Fibroblast of skin of scalp (primary cell): Measurements from ENCODE around the gene ITGAL.
"Not testable (repeated sequence)": the region's sequence is repeated elsewhere in the genome, so short reads cannot be mapped to it uniquely, and the experiment has no call there.

Source experiments
- DNase-seq: peaks from one replicate; pipeline ENCODE4 v3.0.0-alpha.2; 2013

The ITGAL gene

DNA sequence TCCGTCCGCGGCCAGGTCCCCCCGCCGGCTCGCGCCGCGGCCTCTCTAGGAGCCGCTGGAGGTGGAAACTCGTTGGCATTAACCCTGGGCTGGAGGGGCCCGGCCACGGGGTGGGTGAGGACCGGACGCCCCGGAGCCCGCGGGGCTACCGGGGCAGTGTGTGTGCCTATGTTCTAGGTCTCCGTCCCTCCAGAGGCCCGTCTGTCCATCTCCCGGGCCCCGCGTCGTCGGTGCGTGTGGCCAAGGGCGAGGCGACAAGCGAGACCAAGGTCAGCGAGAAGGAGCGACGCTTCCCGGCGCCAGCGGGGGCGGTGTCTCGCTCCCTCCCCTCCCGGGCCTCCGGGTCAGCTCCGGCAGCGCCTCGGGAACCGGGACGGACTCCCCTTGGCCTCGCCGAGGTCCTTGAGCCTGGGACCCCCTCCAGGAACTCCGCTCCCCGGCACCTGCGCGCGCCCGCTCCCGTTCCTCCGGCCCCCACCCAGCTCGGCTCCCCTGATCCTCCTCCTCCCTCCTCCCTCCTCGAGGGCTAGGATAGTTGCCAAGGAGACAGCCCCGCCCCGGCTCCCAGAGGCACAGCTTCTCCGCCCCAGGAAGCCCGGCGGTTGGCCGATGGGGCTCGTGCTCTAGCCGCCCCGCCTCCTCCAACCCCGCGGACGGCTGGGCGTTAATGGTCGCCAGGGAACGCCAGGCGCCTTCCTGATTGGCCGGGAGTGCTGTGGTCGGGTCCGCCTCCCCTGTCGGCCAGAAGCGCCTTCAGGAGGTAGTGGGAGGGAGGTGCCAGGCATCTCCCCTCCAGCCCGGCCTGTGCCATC lies 54.5 kb downstream of the ITGAL start:
- DNase-seq = peak; percentile 98

DNA sequence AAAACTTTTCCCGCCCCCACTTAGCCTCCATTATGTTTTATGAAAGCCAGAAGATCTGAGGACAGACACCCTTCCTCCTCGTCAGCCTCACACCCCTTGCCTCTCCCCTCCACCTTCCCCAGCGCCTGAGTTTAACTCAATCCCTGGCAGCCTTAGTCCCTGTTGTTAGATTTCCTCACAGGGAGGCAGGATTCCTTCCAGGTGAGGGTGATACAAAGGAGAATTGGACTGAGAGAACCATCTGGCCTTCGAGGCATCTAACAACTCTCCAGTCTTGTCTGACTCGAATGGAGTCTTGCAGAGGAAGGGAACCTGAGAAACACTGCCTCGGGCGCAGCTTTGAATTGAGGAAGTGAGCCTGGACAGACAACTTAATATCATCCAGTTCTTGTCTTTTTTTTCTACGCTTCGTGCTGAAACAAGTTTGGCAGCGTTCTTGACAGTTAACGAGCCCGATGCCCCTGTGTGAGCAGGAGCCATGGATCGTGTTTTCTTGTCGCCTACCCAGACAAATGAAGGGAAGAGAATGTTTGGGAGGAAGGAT lies 55.2 kb downstream of the ITGAL start:
- DNase-seq = no peak

DNA sequence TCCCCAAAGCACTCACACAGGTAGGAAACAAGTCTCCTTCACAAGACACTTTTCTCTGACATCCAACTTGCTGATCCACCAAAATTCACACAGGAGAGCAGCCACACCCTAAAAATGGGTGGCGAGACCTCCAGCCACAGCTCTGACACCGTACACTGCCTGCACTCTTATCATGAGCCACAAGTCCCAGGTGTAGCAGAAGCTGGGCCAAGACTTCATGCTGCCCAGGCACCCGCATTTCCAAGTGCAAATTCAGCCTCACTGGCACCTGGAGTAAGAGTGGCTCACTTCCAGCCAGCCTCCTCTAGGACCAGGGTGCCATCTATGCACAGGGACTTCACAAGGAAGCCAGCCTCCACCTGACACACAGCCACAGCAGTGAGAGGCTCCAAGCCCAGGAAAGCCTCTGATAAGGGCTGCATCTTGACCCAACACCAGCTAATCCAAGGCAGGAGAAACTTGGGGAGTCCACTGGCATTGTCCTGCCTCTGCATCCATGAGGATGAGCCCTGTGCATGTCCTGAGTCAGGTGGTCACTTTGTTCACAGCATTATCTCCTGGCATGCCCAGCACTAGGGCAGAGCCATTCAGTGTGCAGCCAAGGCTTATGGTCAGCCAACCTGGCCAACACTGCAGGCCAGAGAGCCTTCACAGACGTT lies 56.4 kb downstream of the ITGAL start:
- DNase-seq = no peak

DNA sequence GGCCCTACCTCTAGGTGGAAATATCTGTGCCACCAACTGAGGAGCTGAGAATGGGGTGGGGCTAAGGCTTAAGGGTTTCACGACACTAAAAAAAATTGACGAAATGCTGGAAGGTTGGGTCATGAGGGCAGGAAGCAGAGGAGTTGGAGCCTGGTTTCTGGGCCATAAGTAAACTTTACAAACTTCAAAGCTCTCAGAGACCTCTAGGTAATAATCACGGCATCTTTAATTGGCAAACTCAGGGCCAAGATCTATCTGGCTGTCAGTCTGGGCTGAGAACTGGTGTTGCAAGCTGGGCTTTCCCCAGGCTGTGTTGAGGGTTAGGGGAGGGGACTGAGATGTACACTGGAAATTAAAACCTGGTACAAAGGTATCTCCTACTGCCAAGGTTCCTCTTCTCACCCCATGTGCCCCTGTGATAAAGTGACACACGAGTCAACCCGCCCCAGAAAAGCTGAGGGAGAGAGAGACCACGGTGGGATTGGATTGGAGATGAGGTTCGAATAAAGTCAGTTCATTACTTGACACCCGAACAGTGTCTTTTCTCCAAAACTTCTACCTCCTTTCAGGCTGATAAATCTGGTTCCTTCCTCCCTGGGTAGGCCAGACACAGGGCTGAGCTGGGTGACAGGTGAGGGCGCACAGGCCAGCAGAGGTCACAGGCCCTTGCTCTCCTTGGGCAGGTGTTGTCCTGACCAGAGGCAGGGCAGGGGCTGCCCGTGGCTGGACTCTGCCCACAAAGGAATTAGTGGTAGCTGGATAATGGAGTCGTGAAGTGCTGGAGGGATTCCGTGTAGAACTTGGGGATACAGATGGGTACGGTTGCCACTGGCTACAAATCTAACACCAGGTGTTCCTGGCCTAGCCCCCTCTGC lies 57.9 kb downstream of the ITGAL start:
- DNase-seq = no peak

DNA sequence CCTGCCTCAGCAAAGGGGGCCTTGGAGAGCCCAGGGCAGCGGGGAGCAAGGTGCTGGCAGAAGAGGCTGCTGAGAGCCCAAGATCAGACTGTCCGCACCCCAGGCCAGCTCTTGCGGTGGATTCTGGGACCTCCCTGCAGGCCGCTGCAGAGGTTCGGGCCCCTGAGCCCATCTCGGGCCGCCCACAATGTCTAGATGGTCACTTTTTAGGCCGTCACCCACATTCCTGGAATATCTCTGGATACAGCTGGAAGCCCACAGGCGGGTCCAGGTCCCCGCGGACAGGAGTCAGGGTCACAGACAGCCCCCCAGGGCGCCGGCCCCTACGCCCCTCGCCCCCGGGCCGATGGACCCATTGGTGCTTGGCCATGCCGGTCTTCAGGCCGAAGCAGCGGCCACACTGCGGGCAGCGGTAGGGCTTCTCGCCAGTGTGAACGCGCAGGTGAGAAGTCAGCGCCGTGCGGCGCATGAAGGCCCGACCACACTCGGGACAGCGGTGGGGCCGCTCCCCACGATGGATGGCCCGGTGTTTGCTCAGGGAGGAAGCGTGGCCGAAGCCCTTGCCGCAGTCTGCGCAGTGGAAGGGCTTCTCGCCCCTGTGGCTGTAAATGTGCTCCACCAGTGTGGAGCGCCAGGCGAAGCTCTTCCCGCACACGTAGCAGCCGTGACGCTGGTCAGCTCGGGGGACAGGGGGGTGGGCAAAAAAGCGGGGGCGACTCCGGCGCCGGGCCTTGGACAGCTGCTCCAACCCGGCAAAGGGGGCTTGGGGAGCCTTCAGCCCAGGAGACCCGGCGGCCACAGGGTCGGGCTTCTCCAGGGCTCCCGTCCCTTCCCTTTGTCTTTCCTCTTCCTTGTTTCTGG lies 60.0 kb downstream of the ITGAL start:
- no peak for DNase-seq

DNA sequence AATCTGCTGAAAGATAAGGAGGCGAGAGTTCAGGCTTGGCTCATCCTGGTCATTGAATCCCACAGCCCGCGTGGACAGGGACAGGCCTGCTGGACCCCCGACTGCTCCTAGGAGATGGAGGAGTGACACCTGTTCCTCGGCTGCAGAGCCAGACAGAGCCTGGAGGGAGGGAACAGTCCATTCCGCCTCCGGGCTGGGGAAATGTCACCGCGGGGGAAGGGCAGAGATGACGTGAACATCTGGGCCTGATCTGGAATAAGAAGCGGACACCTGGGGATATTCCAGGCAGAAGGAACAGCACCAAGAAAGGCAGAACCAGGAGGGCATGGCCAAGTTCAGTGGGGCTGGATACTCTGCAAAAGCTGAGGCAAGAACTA lies 60.6 kb downstream of the ITGAL start:
- DNase-seq = no peak

DNA sequence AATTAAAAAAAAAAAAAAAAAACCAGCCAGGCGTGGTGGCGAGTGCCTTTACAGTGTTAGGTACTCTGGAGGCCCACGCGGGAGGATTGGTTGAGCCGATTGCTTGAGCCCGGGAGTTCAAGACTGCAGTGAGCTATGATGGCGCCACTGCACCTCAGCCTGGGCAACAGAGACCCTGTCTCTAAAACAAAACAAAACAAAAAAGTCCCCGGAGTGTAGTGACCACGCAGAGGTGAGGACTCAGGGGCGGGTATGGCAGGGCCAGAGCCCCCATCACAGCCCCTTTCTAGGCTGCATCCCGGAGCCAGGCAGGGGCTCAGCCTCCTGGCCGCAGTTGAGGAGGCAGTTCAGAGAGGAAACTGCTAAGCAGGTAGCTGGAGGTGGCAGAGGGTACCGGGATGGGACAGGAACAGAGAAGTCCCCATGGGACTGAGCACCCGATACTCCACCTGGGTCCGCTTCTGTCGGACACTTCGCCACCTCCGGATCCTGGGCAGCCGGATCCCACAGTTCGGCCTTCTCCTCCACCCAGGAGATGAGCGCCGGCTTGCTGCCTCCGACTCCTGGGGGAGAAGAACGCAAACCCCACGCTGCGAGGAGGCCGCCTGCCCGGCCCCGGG lies 61.3 kb downstream of the ITGAL start:
- no peak for DNase-seq

DNA sequence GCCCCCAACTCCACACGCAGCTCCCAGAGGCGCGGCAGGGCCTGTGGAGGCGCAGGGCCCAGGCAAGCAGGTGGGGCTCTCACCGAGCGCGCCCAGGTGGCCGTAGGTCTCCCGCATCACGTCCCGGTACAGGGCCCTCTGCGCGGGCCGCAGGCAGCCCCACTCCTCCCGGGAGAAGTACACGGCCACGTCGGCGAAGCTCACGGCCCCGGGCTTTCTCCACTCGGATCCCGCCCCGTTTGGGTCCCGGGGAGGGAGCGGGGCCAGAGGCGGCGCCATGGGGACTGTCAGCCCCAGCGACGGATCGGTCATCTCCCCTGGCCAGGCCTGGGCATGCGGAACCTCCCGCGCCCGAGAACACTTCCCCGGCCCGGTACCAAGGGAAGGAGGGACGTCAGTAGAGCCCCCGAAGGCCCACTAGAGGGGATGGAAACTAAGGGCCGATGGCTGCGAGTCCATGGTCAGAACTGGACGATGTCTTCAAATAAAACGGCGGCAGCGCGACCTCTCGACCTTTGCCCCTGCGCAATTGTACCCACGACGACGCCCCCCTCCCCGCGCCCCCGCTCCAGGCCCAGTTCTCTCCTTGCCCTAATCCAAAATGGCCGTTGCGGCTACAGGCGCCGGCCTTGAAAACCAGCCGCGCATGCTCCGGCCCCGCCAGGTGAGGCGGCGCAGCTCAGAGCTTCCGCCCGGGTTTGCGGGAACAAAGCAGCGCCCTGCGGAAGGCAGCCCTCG lies 62.0 kb downstream of the ITGAL start, which contains the start of gene ZNF747:
ZNF747 (minus strand) TSS at position 491 of the 738 bp plus-strand sequence; CDS start at position 312, 179 bp downstream.
- DNase-seq = peak; percentile 84

DNA sequence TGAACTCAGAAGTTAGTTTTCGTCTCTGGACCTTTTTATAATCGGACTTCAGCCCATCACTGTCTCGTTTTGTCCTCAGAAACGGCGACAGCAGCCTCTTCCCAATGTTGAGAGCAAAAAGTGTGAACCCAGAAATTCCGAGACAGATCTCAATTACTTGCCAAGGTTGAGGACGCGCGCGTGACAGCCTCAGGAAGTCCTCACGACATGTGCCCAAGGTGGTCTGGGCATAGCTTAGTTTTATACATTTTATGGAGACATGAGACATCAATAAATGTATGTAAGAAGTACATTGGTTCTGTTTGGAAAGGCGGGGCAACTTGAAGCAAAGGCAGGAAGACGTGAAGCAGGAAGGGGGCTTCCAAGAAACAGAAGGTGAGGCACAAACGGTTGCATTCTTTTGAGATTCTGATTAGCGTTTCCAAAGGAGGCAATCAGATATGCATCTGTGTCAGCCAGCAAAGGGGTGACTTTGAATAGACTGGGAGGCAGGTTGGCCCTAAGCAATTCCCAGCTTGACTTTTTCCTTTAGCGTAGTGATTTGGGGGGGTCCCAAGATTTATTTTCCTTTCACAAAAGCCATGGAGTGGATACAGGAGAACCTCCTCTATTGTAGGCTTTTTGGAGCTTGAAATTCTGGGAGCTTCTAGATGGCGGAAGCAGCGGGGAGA lies 62.7 kb downstream of the ITGAL start:
- no peak for DNase-seq

DNA sequence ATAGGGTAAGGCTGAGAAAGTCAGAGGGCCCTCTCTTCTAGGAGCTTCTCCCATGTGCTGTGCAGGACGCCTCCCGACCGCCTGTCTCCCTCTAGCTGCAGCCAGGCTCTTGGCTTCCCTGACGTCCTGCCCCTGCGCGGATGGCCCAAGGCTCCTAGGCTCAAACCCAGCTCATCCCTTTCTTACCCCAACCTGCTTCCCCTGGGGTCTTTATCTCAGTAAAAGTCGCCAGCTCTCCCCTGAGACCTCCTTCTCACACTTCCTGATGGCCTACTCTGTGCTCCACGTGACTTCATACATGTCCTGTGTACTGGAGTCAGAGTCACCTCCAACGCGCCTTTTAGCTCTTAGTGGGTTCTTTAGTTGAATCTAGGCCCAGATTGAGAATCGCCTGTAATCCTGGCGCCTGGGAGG lies 63.2 kb downstream of the ITGAL start:
- peak; percentile 75 for DNase-seq

DNA sequence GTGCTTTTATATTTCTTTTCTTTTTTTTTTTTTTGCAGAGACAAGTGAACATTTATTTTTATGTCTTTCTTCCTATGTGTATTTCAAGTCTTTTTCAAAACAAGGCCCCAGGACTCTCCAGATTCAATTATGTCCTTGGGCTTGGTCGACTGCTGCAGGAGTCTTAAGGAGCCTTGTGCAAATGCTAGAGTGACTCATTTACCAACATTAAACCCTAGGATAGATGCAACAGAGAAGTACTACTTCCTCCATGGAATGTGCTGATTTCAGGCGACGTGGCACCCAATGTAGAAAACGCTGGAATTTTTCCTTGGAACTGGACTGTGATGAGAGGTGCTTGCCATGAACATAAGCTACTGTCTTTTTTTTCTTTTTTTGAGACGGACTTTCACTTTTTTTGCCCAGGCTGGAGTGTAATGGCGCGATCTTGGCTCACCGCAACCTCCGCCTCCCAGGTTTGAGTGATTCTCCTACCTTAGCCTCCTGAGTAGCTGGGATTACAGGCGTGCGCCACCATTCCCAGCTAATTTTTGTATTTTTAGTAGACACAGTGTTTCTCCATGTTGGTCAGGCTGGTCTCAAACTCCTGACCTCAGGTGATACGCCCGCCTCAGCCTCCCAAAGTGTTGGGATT lies 64.0 kb downstream of the ITGAL start:
- DNase-seq = not testable (repeated sequence)

DNA sequence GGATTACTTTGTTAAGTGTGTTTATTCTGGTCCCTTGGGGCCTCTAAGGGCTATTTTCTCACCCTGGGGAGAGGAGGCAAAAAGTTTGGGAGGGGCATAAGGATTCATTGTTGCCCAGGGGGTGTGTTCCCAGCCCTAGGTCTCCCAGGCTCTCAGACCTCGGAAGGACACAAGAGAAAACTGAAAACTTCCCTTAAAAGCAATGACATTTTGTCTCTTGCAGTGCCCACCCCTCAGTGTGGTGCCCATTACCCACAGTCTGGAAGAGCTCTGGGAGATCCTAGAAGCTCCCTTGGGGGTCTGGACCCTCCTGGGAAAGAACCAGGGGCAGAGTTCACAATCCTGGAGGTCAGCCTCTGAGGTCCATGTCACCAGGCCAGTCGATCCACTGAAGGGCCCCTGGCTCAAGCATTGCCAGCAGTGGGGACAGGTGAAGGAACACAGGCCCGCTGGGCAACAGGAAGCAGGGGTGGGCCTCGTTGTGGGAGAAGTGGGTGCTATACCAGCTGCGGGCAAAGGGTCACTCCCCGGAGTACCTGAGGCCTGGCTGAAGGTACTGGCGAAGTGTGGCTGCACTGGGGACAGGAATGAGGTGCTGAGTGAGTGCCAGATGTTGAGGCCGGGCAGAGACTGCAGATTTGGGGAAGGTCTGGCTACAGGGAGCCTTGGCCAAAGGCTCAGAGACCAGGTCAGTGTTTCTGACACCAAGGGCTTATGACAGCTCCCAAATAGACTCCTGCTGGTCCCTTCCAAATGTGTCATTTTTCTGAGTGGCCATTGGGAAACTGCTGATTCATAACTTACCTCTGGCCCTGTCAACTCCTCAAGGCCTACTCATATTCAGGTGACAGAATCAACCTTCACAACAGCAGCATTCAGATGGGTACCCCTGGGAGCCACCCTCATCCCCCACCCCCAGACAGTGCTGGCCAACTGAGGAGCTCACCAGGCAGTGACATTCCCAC lies 66.7 kb downstream of the ITGAL start:
- no peak for DNase-seq

DNA sequence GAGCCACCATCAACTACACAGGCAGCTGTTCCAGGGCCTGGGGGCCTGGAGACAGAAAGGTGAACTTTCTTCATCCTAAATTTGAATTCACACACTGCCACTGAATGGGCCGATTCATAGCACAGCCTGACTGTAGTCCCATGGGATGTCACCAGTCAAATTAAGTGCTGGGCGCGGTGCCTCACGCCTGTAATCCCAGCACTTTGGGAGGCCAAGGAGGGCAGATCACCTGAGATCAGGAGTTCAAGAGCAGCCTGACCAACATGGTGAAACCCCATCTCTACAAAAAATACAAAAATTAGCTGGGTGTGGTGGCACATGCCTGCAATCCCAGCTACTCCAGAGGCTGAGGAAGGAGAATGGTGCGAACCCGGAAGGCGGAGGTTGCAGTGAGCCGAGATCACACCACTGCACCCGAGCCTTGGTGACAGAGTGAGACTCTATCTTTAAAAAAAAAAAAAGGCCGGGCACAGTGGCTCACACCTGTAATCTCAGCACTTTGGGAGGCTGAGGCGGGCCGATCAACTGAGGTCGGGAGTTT lies 67.5 kb downstream of the ITGAL start:
- not testable (repeated sequence) for DNase-seq

DNA sequence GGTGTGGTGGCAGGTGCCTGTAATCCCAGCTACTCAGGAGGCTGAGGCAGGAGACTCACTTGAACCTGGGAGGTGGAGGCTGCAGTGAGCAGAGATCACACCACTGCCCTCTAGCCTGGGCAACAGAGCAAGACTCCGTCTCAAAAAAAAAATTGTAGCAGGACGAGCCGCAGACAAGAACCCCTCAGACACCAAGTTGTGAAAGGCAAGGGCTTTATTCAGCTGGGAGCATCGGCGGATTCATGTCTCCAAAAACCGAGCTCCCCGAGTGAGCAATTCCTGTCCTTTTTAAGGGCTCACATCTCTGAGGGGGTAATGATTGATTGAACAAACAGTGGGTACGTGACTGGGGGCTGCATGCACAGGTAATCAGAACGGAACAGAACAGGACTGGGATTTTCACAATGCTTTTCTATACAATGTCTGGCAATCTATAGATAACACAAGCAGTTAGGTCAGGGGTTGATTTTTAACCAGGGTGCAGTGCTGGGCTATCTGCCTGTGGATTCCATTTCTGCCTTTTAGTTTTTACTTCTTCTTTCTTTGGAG lies 68.4 kb downstream of the ITGAL start:
- not testable (repeated sequence) for DNase-seq

DNA sequence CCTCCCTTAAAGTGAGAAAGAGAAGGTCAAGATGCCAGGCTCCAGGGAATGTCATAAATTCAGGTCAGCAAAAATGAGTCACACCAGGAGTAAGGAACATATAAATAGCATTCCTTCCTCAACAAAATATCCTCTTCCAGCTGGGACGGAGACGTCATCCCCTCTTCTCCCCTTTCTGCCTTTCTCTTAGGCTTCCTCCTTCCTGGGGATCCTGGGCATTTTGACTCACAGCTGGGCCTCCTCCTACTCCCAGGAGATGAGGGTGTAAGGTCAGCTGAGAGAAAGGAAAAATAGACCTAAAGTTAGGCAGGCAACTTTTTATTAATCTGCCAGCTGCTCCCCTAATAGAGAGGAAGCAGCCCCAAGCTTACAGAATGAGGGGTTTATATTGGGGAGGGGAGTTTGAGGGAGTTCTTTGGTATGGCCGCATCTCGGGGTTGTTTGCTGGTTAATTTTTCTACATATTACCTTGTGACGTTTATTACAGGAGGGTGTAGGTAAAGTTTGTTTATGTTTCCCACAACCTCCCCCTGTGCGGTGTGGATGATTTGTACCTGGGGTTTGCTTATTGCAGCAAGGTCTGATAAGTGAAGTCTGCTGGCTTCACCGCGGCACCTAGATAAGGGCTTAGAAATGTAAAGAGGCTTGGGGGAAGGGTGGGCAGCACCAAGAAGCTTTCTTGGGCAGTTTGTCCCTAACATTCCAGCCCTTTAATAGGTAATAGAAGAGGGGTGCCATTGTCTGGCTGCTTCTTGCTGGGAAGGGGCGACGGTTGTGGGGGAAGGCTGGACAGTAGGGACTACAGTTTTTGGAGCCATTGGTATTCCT lies 69.2 kb downstream of the ITGAL start:
- peak; percentile 57 for DNase-seq

DNA sequence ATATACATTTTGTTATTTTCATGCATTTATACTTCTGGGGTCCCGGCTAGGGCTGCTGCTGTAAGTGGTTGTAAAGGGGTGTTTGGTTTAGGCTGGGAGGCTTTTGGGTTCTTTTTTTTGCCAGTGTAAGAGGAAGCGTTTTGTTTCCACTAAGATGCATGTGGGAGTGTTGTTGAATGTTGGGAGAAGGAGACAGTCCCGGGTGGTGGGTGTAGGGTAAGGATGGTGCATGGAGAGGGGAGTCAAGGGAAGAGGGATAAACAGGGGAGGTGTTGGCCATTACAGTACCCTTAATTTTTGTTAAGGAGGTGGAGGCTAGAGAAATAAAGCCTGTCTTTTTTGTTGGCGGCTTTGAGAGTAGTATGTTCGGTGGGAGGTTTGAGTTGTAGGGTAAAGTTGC lies 70.5 kb downstream of the ITGAL start:
- no peak for DNase-seq

DNA sequence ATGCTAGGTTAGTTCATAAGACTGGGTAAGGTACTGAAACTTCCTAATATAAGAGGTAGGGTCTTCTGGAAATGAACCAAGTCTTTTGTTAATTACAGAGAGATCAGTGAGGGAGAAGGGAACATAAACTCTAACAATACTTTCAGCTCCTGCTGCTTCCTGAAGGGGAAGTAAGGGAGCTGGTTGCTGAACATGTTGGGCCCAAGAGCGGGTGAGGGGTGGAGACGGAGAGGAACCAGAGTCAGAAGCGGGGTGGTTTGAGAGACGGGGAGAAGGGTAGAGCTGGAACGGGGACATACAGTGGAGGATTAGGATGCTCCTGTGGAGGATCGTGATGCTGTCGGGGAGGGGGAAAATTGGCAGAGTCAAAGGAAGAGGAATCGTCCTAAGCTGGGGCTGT lies 73.6 kb downstream of the ITGAL start:
- no peak for DNase-seq
